Left lung (tissue), 10 donors: ENCODE measurements around the gene TOGARAM1. TPM values are rescaled to one million over a fixed set of nuclear protein-coding genes. Genes with fewer than 3 reads are reported as not detected.

Experiments
- ATAC-seq: fragments of 200-7000 bp; cut with Tn5 transposase; one replicate; pipeline ENCODE4 v1.9.1; 2020; ENCODE audit warnings: moderate library complexity
- DNase-seq, 4 donors: peaks; one replicate each; pipeline ENCODE4 v3.0.0-alpha.2; 2013 to 2020
- H3K27ac ChIP-seq, 2 donors: fragments of 200-600 bp; sonication (generic) in 1 of 2; one replicate each; pipeline versions ENCODE4 v1.5.0 to v1.8.0; 2020 to 2021
- H3K27me3 ChIP-seq, 2 donors: fragments of 200-600 bp; sonication (generic) in 1 of 2; one replicate each; pipeline versions ENCODE4 v1.5.0 to v1.8.0; 2020 to 2021
- H3K36me3 ChIP-seq, 2 donors: fragments of 200-600 bp; sonication (generic) in 1 of 2; one replicate each; pipeline versions ENCODE4 v1.5.0 to v1.8.0; 2020 to 2021
- H3K4me1 ChIP-seq, 2 donors: fragments of 200-600 bp; one replicate each; pipeline ENCODE4 v1.8.0; 2021
- H3K4me3 ChIP-seq, 2 donors: fragments of 200-600 bp; sonication (generic) in 1 of 2; one replicate each; pipeline versions ENCODE4 v1.5.0 to v1.8.0; 2020 to 2021; ENCODE audit warnings: mild to moderate bottlenecking in 1 of 2
- H3K9me3 ChIP-seq, 2 donors: fragments of 200-600 bp; sonication (generic) in 1 of 2; one replicate each; pipeline versions ENCODE4 v1.5.0 to v1.8.0; 2020 to 2021
- CTCF ChIP-seq, 2 donors: fragments of 200-600 bp; sonication (generic) in 1 of 2; IDR thresholded peaks; one replicate each; pipeline versions ENCODE4 v1.5.0 to v1.8.0; 2021; ENCODE audit warnings: antibody characterized with exemption in 2 of 2
- intact Hi-C, 2 donors: fragments of 100-400 bp; cut with DNase I; formaldehyde crosslinking; loops; one replicate each; pipeline versions ENCODE4 v1.11.2 to v1.14.2; 2022
- polyA plus RNA-seq, 6 donors: library from polyadenylated mRNA; unstranded; fragments of 120-200 nt; gene quantifications; one replicate each; pipeline ENCODE4 v1.2.1, GENCODE V29; 2013; ENCODE audit not compliant: insufficient read length in 6 of 6
- total RNA-seq, 2 donors: library from RNA; stranded (reverse); fragmentation: NEBNext Ultra II Directional; extraction: Animal tissue kit (Norgen Biotek cat#: 25700); gene quantifications; one replicate each; pipeline ENCODE4 v1.2.1, GENCODE V29; 2021
- donor health status: DM: no; HTN: yes; CAD: no.
- donor health status: DM: no; HTN: no; CAD: no.

The TOGARAM1 gene
- total and polyA plus RNA-seq, 8 donors, result 12.3 to 44.4 (median 33.8) TPM

- no peak for TF ChIP-seq CTCF (IDR thresholded peaks at IDR 0.05)
- intact Hi-C loops, result no loop called here
- Histone ChIP-seq H3K27ac (no peak overlapping the region), H3K27me3 (no peaks in the 10 kb centered on the region), H3K36me3 (no peaks in the 10 kb centered on the region), H3K4me1 (peaks cover 13 to 48% of the 10 kb centered on the region in 2 donors), H3K4me3 (no peak overlapping the region), H3K9me3 (peaks cover 0 to 2% of the 10 kb centered on the region in 2 donors)
- DNase-seq (no peak), ATAC-seq (no peak)
These were observed 6.7 kb downstream of the TOGARAM1 start for GRCh38 chr14:44968714-44969113.

- TF ChIP-seq CTCF (IDR thresholded peaks at IDR 0.05), result no peak
- Histone ChIP-seq H3K4me3 (no peak overlapping the region), H3K27me3 (no peaks in the 10 kb centered on the region), H3K36me3 (no peaks in the 10 kb centered on the region), H3K9me3 (peaks cover 0 to 2% of the 10 kb centered on the region in 2 donors), H3K27ac (no peak overlapping the region), H3K4me1 (peaks cover 9 to 26% of the 10 kb centered on the region in 2 donors)
- ATAC-seq, result no peak
- DNase-seq, result no peak
- intact Hi-C loops, result no loop called here
These were observed 8.9 kb downstream of the TOGARAM1 start for GRCh38 chr14:44970907-44971306.

- DNase-seq (no peak), ATAC-seq (no peak)
- H3K4me3 ChIP-seq, result no peak overlapping the region
- no peaks in the 10 kb centered on the region for H3K27me3 ChIP-seq
- no peak for TF ChIP-seq CTCF (IDR thresholded peaks at IDR 0.05)
- no peak overlapping the region for H3K27ac ChIP-seq
- H3K9me3 ChIP-seq, result peaks cover 0 to 2% of the 10 kb centered on the region in 2 donors
- no peaks in the 10 kb centered on the region for H3K36me3 ChIP-seq
- intact Hi-C loops, result no loop called here
- peaks cover 9 to 21% of the 10 kb centered on the region in 2 donors for H3K4me1 ChIP-seq
These were observed 9.5 kb downstream of the TOGARAM1 start for GRCh38 chr14:44971459-44971858.

- Histone ChIP-seq H3K4me3 (no peak overlapping the region), H3K4me1 (peaks cover 0 to 5% of the 10 kb centered on the region in 2 donors), H3K27ac (no peak overlapping the region), H3K36me3 (no peaks in the 10 kb centered on the region), H3K27me3 (no peaks in the 10 kb centered on the region), H3K9me3 (no peaks in the 10 kb centered on the region)
- DNase-seq (no peak), ATAC-seq (no peak)
- TF ChIP-seq CTCF (IDR thresholded peaks at IDR 0.05), result no peak
- intact Hi-C loops, result no loop called here
These were observed 17.3 kb downstream of the TOGARAM1 start for GRCh38 chr14:44979273-44979672.

GRCh38 chr14:44979740-44980356 is 17.9 kb downstream of the TOGARAM1 start:
- peak in 1 of 4 donors; percentile 37 for DNase-seq
- Histone ChIP-seq H3K36me3 (no peaks in the 10 kb centered on the region), H3K27ac (no peak overlapping the region), H3K9me3 (no peaks in the 10 kb centered on the region), H3K27me3 (no peaks in the 10 kb centered on the region), H3K4me1 (peaks cover 0 to 5% of the 10 kb centered on the region in 2 donors), H3K4me3 (no peak overlapping the region)
- intact Hi-C loops, result no loop called here
- no peak for TF ChIP-seq CTCF (IDR thresholded peaks at IDR 0.05)
- no peak for ATAC-seq
